Activated naive CD4-positive, alpha-beta T cell treated with anti-CD3 and anti-CD28 coated beads for 36 hours (primary cell): Measurements from ENCODE around the gene TCF23. TPM values are rescaled to one million over a fixed set of nuclear protein-coding genes. Genes with fewer than 3 reads are reported as not detected.
"Not testable (repeated sequence)": the region's sequence is repeated elsewhere in the genome, so short reads cannot be mapped to it uniquely, and the experiment has no call there.

Experiments used
- CTCF ChIA-PET: fragments of 350-600 bp; sonication (Branson Sonifier 250); formaldehyde crosslinking; loops from one replicate; lab custom pipeline; 2021; ENCODE audit warnings: antibody characterized with exemption; lab: Charles Lee
- DNase-seq: peaks from one replicate; pipeline ENCODE4 v3.0.0-alpha.2; 2020
- H3K27ac Mint-ChIP-seq: one replicate; pipeline ENCODE4 v1.8.0; 2021; ENCODE audit warnings: mild to moderate bottlenecking, mixed read lengths
- H3K27me3 Mint-ChIP-seq: one replicate; pipeline ENCODE4 v1.8.0; 2021; ENCODE audit warnings: low read depth, mixed read lengths
- H3K36me3 Mint-ChIP-seq: one replicate; pipeline ENCODE4 v1.8.0; 2021; ENCODE audit warnings: low read depth, mixed read lengths
- H3K4me1 Mint-ChIP-seq: one replicate; pipeline ENCODE4 v1.8.0; 2021; ENCODE audit warnings: low read depth, mixed read lengths
- H3K4me3 Mint-ChIP-seq: one replicate; pipeline ENCODE4 v1.8.0; 2021; ENCODE audit warnings: mild to moderate bottlenecking, moderate library complexity, mixed read lengths
- H3K9me3 Mint-ChIP-seq: one replicate; pipeline ENCODE4 v1.8.0; 2021; ENCODE audit warnings: mixed read lengths
- intact Hi-C: fragments of 100-400 bp; cut with micrococcal nuclease; formaldehyde crosslinking; loops from one replicate; pipeline ENCODE4 v1.15.1; 2023
- total RNA-seq, 2 experiments: library from RNA; stranded (reverse); gene quantifications; one replicate each; pipeline ENCODE4 v1.2.3, GENCODE V29; 2021

Gene TCF23
- total RNA-seq, 2 experiments from 2014 or later: not detected

DNA sequence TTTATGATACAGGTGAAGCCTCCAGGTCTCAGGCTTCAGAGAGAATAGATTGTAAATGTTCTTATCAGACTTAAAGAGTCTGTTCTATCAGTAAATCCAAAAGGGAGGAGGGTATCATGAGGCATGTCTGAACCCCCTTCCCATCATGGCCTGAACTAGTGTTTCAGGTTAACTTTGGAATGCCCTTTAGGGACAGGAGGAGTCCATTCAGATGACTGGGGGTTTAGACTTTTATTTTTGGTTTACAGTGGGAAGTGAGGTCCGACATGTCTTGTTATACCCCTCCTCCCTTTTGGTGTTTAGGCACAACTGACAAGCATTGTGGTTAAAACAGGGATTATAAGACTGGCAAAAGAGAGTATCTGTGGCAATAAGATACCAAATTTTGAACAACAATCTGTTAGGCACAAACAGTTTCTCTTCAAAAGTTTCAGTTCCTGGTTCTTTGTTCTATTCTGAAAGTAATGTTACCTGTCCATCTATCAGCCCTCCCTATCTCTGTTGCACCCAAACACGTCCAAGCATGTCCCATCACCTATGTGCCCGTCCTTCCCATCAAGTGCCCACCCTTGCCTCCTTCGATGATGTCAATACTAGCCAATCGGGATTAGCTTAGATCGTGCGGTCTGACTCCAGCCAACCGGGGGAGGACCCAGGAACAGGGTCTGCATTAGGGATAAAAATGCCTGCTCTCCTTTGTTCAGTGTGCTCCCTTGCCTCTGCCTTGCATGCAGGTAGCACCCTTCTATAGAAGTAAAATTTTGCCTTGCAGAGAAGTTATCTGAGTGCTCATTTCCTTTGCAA, 16.4 kb downstream of the TCF23 start:
- intact Hi-C loops: no loop called here
- DNase-seq: no peak
- Mint-ChIP-seq H3K9me3 (no peaks in the 10 kb centered on the region), H3K4me1 (no peaks in the 10 kb centered on the region), H3K36me3 (no peaks in the 10 kb centered on the region), H3K27ac (no peak overlapping the region), H3K4me3 (no peak overlapping the region), H3K27me3 (peaks cover 4% of the 10 kb centered on the region)
- CTCF ChIA-PET: interaction anchor here (1.0 kb wide), 1 partner anchor 23 kb away, joined by 5 read pairs; no protein-coding TSS in a partner anchor

DNA sequence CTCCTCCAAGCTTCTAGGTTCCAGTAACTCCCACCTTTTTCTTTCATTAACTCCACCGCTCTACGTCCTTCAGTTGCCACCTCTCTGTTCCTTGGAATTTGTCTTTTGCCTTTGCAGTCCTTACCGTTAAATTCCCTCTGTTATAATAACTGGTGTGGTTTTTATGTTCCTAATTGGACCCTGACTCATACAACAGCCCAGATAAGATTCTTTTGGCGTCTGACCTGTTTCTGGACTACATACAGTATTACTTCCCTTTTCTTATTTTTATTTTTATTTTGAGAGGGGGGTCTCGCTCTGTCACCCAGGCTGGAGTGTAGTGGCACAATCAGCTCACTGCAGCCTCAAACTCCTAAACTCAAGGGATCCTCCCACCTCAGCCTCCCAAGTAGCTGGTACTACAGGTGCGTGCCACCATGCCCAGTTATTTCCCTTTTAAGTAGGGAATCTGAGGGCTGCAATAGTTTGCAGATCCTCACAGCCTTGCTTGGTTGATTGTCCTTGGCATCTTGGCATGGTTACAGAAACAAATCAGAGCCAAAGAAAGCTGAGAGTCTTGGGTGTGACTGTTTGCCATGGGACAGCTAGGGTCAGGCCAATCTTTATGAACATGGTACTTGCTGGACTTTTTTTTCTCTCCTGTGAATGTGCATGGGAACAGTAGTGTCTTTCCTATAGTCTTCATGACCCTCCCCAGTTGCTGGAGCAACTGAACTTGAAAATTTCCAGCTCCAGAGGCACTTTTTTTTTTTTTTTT, 22.0 kb downstream of the TCF23 start:
- Mint-ChIP-seq H3K27ac (no peak overlapping the region), H3K36me3 (no peaks in the 10 kb centered on the region), H3K4me1 (no peaks in the 10 kb centered on the region), H3K27me3 (peaks cover 4% of the 10 kb centered on the region), H3K9me3 (no peaks in the 10 kb centered on the region), H3K4me3 (no peak overlapping the region)
- CTCF ChIA-PET: interaction anchor here (0.6 to 1.4 kb wide), 16 partner anchors 7 to 1864 kb away, joined by 3 to 8 read pairs (median 4); partner anchors contain the start of gene TRIM54
- intact Hi-C loops: loop anchor here (5.0 kb wide), 1 partner anchor 132 kb away; no protein-coding TSS in a partner anchor
- DNase-seq: no peak

DNA sequence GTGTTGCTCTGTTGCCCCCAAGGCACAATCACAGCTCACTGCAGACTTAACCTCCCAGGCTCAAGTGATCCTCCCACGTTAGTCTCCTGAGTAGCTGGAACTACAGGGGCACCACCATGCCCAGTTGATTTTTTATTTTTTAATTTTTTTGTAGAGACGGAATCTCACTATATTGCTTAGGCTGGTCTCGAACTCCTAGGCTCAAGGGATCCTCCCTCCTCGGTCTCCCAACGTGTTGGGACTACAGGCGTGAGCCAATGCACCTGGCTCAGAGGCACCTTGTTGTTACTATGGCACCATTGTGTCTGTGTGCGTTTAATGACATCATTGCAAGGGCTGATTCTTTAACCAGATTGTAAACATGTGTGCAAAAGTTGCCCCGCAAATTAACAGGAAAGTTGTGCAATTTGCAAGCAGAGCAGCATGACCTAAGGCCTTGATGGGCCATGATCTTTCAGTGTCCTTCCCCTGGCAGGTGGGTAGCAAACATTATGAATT, 22.6 kb downstream of the TCF23 start:
- Mint-ChIP-seq H3K9me3 (no peaks in the 10 kb centered on the region), H3K4me3 (no peak overlapping the region), H3K27ac (no peak overlapping the region), H3K27me3 (peaks cover 4% of the 10 kb centered on the region), H3K4me1 (no peaks in the 10 kb centered on the region), H3K36me3 (no peaks in the 10 kb centered on the region)
- intact Hi-C loops: loop anchor here (5.0 kb wide), 1 partner anchor 131 kb away; no protein-coding TSS in a partner anchor
- CTCF ChIA-PET: interaction anchor here (0.7 to 1.3 kb wide), 2 partner anchors 38 to 81 kb away, joined by 3 to 4 read pairs; no protein-coding TSS in a partner anchor
- DNase-seq: no peak

DNA sequence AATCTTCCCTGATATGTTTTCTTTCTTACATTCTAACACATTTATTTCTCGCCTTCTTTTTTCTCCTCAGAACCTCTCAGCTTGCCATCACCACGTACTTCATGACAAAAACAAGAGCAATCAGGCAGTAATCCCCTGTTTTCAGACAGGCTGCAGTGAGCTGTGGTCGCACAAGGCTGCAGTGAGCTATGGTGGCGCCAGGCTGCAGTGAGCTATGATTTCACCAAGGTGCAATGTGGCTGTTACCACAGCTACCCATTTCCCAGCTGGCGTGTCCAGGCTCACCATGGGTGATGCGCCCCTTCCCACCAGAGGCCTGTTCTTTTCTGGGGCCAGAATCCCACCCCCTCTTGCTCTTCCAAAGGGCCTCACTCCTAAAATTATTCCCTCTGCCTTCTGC, 25.8 kb downstream of the TCF23 start:
- intact Hi-C loops: loop anchor here (5.0 kb wide), 1 partner anchor 128 kb away; no protein-coding TSS in a partner anchor
- CTCF ChIA-PET: no interaction called here

DNA sequence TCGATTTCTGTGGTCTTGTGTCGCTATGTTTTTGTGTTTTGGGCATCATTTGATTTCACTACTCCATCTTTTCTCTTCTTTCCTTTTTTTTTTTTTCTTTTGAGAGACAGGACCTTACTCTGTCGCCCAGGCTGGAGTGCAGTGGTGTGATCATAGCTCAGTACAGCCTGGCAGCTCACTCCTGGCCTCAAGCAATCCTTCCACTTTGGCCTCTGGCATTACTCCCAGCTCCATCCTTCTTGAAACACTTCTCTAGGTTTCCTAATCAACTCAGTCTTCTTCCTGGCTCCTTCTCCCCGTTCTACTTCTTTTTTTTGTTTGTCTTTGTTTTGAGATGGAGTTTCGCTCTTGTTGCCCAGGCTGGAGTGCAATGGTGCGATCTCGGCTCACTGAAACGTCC, 26.5 kb downstream of the TCF23 start:
- no peak for DNase-seq
- peaks cover 18% of the 10 kb centered on the region for H3K27me3 Mint-ChIP-seq
- intact Hi-C loops: no loop called here
- no peaks in the 10 kb centered on the region for H3K36me3 Mint-ChIP-seq
- H3K4me3 Mint-ChIP-seq: no peak overlapping the region
- no peaks in the 10 kb centered on the region for H3K9me3 Mint-ChIP-seq
- no peak overlapping the region for H3K27ac Mint-ChIP-seq
- H3K4me1 Mint-ChIP-seq: no peaks in the 10 kb centered on the region
- CTCF ChIA-PET: no interaction called here

More for the DNA sequence above, 25.8 kb downstream of the TCF23 start:
- no peak overlapping the region for H3K27ac Mint-ChIP-seq
- H3K4me1 Mint-ChIP-seq: no peaks in the 10 kb centered on the region
- H3K36me3 Mint-ChIP-seq: no peaks in the 10 kb centered on the region
- H3K9me3 Mint-ChIP-seq: no peaks in the 10 kb centered on the region
- no peak overlapping the region for H3K4me3 Mint-ChIP-seq
- H3K27me3 Mint-ChIP-seq: peaks cover 16% of the 10 kb centered on the region
- no peak for DNase-seq

DNA sequence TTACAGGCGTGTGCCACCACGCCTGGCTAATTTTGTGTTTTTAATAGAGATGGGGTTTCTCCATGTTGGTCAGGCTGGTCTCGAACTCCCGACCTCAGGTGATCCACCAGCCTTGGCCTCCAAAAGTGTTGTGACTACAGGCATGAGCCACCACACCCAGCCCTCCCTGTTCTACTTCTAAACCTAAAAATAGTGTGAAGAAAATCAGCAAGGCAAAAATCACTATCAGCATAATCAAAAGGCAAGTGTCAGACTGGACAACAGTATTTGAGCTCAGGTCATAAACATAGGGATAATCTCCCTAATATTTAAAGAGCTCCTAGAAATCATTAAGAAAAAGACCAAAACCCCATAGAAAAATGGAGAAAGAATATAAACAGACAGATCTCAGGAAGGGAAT, 27.0 kb downstream of the TCF23 start:
- H3K4me3 Mint-ChIP-seq, H3K4me1 Mint-ChIP-seq, H3K27ac Mint-ChIP-seq, DNase-seq, H3K36me3 Mint-ChIP-seq, H3K9me3 Mint-ChIP-seq, intact Hi-C loops: not testable (repeated sequence)
- H3K27me3 Mint-ChIP-seq: peaks cover 19% of the 10 kb centered on the region
- CTCF ChIA-PET: interaction anchor here (1.1 kb wide), 1 partner anchor 128 kb away, joined by 3 read pairs; no protein-coding TSS in a partner anchor

DNA sequence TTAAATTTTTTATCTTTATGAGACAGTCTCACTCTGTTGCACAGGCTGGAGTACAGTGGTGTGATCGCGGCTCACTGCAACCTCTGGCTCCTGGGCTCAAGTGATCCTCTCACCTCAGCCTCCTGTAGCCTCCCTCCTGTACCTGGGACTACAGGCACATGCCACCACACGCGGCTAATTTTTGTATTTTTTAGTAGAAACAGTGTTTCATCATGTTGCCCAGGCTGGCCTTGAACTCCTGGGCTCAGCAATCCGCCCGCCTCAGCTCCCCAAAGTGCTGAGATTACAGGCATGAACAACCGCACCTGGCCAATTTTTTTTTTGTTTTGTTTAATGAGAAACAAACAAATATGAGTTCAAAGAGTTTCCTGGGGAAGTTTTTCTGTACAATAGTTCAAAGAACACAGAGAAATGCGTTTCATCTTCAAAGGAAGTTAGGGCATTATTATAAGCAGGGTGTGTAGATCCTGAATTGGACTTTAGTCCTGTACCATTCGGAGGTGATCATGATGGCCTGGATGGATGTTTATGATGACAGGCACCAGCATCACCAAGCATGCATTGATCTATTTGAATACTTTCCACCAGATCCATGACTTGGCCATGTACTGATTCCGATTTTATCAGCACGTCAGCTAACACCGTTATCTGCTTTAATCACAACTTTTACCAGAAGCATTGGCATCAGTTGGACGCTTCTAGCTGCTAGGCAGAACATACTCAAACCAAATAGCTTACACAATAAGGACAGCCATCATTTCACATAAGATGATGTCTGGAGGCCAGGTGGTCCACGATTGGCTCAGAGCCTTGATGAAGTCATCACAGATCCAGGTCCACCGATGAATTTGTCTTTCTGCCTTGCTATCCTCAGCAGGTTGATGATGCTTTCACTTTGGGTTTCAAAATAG, 28.9 kb downstream of the TCF23 start:
- CTCF ChIA-PET: interaction anchor here (1.0 to 1.2 kb wide), 2 partner anchors 8 to 216 kb away, joined by 3 to 8 read pairs; no protein-coding TSS in a partner anchor
- intact Hi-C loops: no loop called here
- Mint-ChIP-seq H3K36me3 (no peaks in the 10 kb centered on the region), H3K4me1 (no peaks in the 10 kb centered on the region), H3K27ac (no peak overlapping the region), H3K9me3 (no peaks in the 10 kb centered on the region), H3K27me3 (peaks cover 23% of the 10 kb centered on the region), H3K4me3 (no peak overlapping the region)
- DNase-seq: no peak

DNA sequence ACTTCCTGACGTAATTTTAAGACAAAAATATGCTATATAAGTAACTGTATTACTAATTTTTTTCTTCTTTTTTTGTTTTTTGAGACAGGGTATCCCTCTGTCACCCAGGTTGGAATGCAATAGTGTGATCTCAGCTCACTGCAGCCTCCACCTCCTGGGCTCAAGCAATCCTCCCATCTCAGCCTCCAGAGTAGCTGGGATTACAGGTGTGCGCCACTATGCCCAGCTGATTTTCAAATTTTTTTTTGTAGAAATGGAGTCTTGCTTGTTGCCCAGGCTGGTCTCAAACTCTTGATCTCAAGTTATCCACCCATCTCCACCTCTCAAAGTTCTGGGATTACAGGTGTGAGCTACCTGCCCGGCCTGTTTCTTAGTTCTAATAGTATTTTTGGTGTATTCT, 29.7 kb downstream of the TCF23 start:
- no peak for DNase-seq
- Mint-ChIP-seq H3K4me1 (no peaks in the 10 kb centered on the region), H3K4me3 (no peak overlapping the region), H3K36me3 (no peaks in the 10 kb centered on the region), H3K9me3 (no peaks in the 10 kb centered on the region), H3K27ac (no peak overlapping the region), H3K27me3 (peaks cover 23% of the 10 kb centered on the region)
- CTCF ChIA-PET: interaction anchor here (1.0 to 1.2 kb wide), 2 partner anchors 8 to 217 kb away, joined by 3 to 8 read pairs; no protein-coding TSS in a partner anchor
- intact Hi-C loops: no loop called here

DNA sequence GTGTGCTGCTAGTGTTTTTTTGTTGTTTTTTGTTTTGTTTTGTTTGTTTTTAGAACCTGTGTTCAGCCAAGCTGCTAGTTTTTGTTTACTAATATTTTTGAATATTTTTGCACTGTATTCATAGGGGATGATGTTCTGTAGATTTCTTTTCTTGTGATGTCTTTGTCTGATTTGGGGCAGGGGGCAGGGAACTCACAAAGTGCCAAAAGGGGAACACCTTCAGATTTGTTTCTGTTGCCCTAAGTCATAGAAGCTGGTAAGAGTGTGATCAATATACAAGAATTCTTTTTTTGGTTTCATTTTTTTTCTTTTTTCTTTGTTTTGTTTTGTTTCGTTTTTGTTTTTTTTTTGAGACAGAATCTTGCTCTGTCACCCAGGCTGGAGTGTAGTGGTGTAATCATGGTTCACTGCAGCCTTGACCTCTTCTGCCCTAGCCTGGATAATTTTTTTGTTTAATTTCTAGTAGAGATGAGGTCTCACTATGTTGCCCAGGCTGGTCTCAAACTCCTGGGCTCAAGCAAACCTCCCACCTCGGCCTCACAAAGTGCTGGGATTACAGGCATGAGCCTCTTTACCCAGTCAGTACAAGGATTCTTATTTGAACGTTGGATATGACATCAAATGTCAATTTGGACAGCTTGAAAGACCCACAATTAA, 30.7 kb downstream of the TCF23 start:
- intact Hi-C loops: no loop called here
- Mint-ChIP-seq H3K36me3 (no peaks in the 10 kb centered on the region), H3K4me1 (no peaks in the 10 kb centered on the region), H3K9me3 (no peaks in the 10 kb centered on the region), H3K27ac (no peak overlapping the region), H3K4me3 (no peak overlapping the region), H3K27me3 (peaks cover 23% of the 10 kb centered on the region)
- CTCF ChIA-PET: interaction anchor here (1.0 kb wide), 1 partner anchor 162 kb away, joined by 4 read pairs; no protein-coding TSS in a partner anchor
- no peak for DNase-seq

DNA sequence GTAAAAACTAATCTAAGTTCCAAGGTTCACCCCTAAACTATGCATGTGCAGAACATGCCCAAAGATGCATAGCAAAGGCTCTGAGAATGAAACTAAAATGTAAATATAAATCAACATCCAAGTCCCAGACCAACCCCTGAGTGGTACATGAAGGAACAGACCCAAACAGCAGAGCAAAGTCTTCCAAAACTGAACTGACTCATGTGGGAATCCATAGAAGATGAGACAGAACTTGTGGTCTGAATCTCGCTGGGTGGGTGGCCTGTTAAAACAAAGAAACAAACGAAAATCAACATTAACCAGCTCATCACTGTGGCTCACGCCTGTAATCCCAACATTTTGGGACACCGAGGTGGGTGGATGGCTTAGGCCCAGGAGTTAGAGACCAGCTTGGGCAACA, 33.5 kb downstream of the TCF23 start:
- Mint-ChIP-seq H3K4me1 (no peaks in the 10 kb centered on the region), H3K9me3 (no peaks in the 10 kb centered on the region), H3K27me3 (peaks cover 20% of the 10 kb centered on the region), H3K36me3 (no peaks in the 10 kb centered on the region), H3K4me3 (no peak overlapping the region), H3K27ac (no peak overlapping the region)
- CTCF ChIA-PET: interaction anchor here (1.1 kb wide), 2 partner anchors 13 to 19 kb away, joined by 3 to 5 read pairs; no protein-coding TSS in a partner anchor
- DNase-seq: no peak
- intact Hi-C loops: no loop called here

DNA sequence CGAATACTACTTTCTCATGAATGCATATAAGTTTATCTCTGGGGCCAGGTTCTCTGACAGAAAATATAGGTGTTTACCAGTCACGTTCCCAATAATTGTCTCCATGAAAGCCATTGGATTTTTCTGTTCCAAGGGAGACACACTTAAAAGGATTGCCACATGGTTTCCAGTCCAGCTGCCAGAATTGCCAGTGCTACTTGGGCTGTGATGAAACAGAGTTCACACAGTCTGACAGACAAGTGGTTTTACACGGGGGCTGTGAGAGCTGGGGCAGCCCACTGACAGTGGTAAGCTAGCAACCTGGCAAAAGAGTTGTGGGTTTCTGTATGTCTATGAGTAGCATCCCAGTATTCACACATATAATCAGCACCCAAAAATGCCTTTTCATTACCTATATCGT, 35.3 kb downstream of the TCF23 start:
- Mint-ChIP-seq H3K27ac (no peak overlapping the region), H3K27me3 (peaks cover 17% of the 10 kb centered on the region), H3K36me3 (no peaks in the 10 kb centered on the region), H3K4me1 (no peaks in the 10 kb centered on the region), H3K9me3 (no peaks in the 10 kb centered on the region), H3K4me3 (no peak overlapping the region)
- CTCF ChIA-PET: interaction anchor here (1.5 kb wide), 1 partner anchor 15 kb away, joined by 3 read pairs; no protein-coding TSS in a partner anchor
- no peak for DNase-seq
- intact Hi-C loops: no loop called here
